ENCODE results near the gene C12orf43.

GRCh38 chr12:121001060-121001459 is 15.2 kb downstream of the C12orf43 start:
- no peak for TF ChIP-seq CTCF (conservative IDR thresholded peaks at IDR 0.05; ENCODE audit: low read depth, low read length)
- no peak for TF ChIP-seq EZH2 (IDR thresholded peaks at IDR 0.05; ENCODE audit: low read length, unreplicated experiment)
